Skeletal muscle cell (primary cell): ENCODE data around the gene TAMALIN.

Experiments used
- DNase-seq: peaks from one replicate; pipeline ENCODE4 v3.0.0-alpha.2; 2010; ENCODE audit warnings: low read depth
- H3K4me3 ChIP-seq: 2 replicates; pipeline ENCODE4 v1.5.1; 2011; ENCODE audit warnings: low read depth, mild to moderate bottlenecking, control low read depth, low read length, moderate library complexity

The TAMALIN gene

GRCh38 chr12:51980051-51980808 lies 26.5 kb upstream of the TAMALIN start:
- no peak overlapping the region for H3K4me3 ChIP-seq
- no peak for DNase-seq

- no peak overlapping the region for H3K4me3 ChIP-seq
- no peak for DNase-seq
Measured at GRCh38 chr12:51980809-51981127, 26.0 kb upstream of the TAMALIN start.

- DNase-seq = no peak
- H3K4me3 ChIP-seq = no peak overlapping the region
Measured at GRCh38 chr12:51984657-51985056, 22.1 kb upstream of the TAMALIN start.

GRCh38 chr12:51985154-51985835 lies 21.5 kb upstream of the TAMALIN start:
- no peak for DNase-seq
- H3K4me3 ChIP-seq = no peak overlapping the region

GRCh38 chr12:51986834-51987233 lies 19.9 kb upstream of the TAMALIN start:
- no peak overlapping the region for H3K4me3 ChIP-seq
- no peak for DNase-seq

- no peak overlapping the region for H3K4me3 ChIP-seq
- DNase-seq = no peak
Measured at GRCh38 chr12:51992246-51992645, 14.5 kb upstream of the TAMALIN start.

GRCh38 chr12:51994539-51994820 lies 12.3 kb upstream of the TAMALIN start:
- no peak overlapping the region for H3K4me3 ChIP-seq

GRCh38 chr12:51994959-51995358 lies 11.8 kb upstream of the TAMALIN start:
- DNase-seq = no peak
- H3K4me3 ChIP-seq = no peak overlapping the region

More at GRCh38 chr12:51994539-51994820, 12.3 kb upstream of the TAMALIN start:
- no peak for DNase-seq

- no peak for DNase-seq
- no peak overlapping the region for H3K4me3 ChIP-seq
Measured at GRCh38 chr12:51997136-51997535, 9.6 kb upstream of the TAMALIN start.

GRCh38 chr12:52003016-52003550 lies 3.7 kb upstream of the TAMALIN start:
- H3K4me3 ChIP-seq = no peak overlapping the region
- no peak for DNase-seq

- DNase-seq = no peak
- H3K4me3 ChIP-seq = no peak overlapping the region
Measured at GRCh38 chr12:52003591-52003990, 3.2 kb upstream of the TAMALIN start.

- no peak for DNase-seq
Measured at GRCh38 chr12:52004042-52004648, 2.6 kb upstream of the TAMALIN start.

GRCh38 chr12:52005218-52005902 lies 1.4 kb upstream of the TAMALIN start:
- no peak overlapping the region for H3K4me3 ChIP-seq
- DNase-seq = no peak

More at GRCh38 chr12:52004042-52004648, 2.6 kb upstream of the TAMALIN start:
- H3K4me3 ChIP-seq = no peak overlapping the region

- no peak for DNase-seq
- peak overlapping the region; percentile 63 for H3K4me3 ChIP-seq
Measured at GRCh38 chr12:52005903-52006703, 643 bp upstream of the TAMALIN start.

GRCh38 chr12:52007158-52007921 lies 594 bp downstream of the TAMALIN start:
- no peak for DNase-seq

GRCh38 chr12:52007982-52008510 lies 1.3 kb downstream of the TAMALIN start:
- peak overlapping the region; percentile 63 for H3K4me3 ChIP-seq
- no peak for DNase-seq

More at GRCh38 chr12:52007158-52007921, 594 bp downstream of the TAMALIN start:
- H3K4me3 ChIP-seq = peak overlapping the region; percentile 63

- no peak for DNase-seq
- H3K4me3 ChIP-seq = no peak overlapping the region
Measured at GRCh38 chr12:52009081-52009751, 2.5 kb downstream of the TAMALIN start.

- DNase-seq = peak; percentile 76
- H3K4me3 ChIP-seq = peak overlapping the region; percentile 13
Measured at GRCh38 chr12:52010152-52010622, 3.4 kb downstream of the TAMALIN start.
